Measurements from ENCODE around the gene KRT35.

KRT35 gene

DNA sequence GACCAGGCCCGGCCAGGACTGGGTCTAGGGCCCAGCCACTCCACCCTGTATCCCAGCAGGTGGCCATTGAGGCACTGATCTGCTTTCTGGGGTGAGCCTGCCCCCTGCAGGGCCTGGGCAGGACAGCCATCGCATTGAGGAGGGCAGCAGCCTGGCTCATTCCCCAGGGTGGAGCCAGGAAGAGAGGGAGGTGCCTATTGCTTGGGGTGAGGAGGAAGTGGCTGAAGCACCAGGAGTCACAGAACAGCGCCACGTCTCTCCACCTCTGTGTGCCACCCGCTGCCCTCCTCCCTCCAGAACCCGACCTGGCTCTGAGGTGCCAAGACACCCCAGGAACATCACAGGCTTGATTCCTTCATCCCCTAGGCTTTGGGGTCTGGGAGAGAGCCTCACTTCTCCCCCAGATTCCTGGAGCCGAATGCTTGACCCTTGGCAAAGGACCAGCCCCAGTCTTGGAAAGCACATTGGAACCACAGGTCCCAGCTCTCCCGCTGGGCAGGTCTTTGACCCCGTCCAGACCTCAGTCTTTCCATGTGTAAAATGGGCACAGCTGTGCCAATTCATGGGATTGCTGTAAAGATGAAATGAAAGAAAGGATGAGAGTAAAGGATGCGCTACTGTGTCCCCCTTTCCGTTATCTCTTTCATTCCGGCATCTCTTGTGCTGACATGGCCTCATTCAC lies 16.0 kb upstream of the KRT35 start:
- Histone ChIP-seq H3K27ac (ENCODE audit: low read length) (no peak overlapping the region), H3K9ac (ENCODE audit: low read depth, low read length) (no peak overlapping the region), H3K9me3 (ENCODE audit: insufficient read depth, low read depth, low read length) (no peaks in the 10 kb centered on the region), H3K4me3 (ENCODE audit: low read length) (no peak overlapping the region), H3K4me1 (ENCODE audit: insufficient read depth, low read length) (peaks cover 10% of the 10 kb centered on the region; the same call in 1 of the 2 replicates), H3K27me3 (ENCODE audit: insufficient read depth, low read length) (no peaks in the 10 kb centered on the region), H3K36me3 (ENCODE audit: insufficient read depth, low read depth, low read length) (no peaks in the 10 kb centered on the region)

- no peak overlapping the region for H3K27ac ChIP-seq (ENCODE audit: low read length)
- no peak overlapping the region for H3K9ac ChIP-seq (ENCODE audit: low read depth, low read length)
- H3K4me3 ChIP-seq (ENCODE audit: low read length) = no peak overlapping the region
- H3K36me3 ChIP-seq (ENCODE audit: insufficient read depth, low read depth, low read length) = no peaks in the 10 kb centered on the region
- no peaks in the 10 kb centered on the region for H3K9me3 ChIP-seq (ENCODE audit: insufficient read depth, low read depth, low read length)
- no peaks in the 10 kb centered on the region for H3K4me1 ChIP-seq (ENCODE audit: insufficient read depth, low read length)
- no peaks in the 10 kb centered on the region for H3K27me3 ChIP-seq (ENCODE audit: insufficient read depth, low read length)
Observed at GRCh38 chr17:41494524-41494923, 13.6 kb upstream of the KRT35 start.

GRCh38 chr17:41492771-41493170 lies 11.8 kb upstream of the KRT35 start:
- no peaks in the 10 kb centered on the region; the same call in 1 of the 2 replicates for H3K27me3 ChIP-seq (ENCODE audit: insufficient read depth, low read length)
- no peak overlapping the region for H3K9ac ChIP-seq (ENCODE audit: low read depth, low read length)
- H3K4me3 ChIP-seq (ENCODE audit: low read length) = no peak overlapping the region
- no peaks in the 10 kb centered on the region for H3K9me3 ChIP-seq (ENCODE audit: insufficient read depth, low read depth, low read length)
- H3K27ac ChIP-seq (ENCODE audit: low read length) = no peak overlapping the region
- H3K4me1 ChIP-seq (ENCODE audit: insufficient read depth, low read length) = no peaks in the 10 kb centered on the region
- H3K36me3 ChIP-seq (ENCODE audit: insufficient read depth, low read depth, low read length) = no peaks in the 10 kb centered on the region

DNA sequence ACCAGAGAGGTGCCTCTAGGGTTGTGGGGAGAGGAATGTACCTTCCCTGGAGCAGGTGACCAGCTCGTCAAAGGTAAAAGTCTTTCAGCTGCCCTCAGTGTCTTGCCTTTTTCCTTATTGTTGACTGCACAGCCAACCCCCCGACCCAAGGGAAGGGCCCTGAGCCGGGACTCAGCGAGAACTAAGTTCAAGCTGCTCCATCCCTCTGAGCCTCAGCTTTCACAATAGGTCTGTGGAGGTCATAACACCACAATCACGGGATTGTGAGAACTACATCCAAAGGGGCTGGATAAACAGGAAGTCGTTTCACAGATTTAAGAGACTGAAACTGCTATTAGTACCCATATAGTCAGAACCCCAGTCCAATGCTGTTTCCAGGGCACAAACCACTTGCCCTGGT lies 11.4 kb upstream of the KRT35 start:
- H3K9me3 ChIP-seq (ENCODE audit: insufficient read depth, low read depth, low read length) = no peaks in the 10 kb centered on the region
- H3K36me3 ChIP-seq (ENCODE audit: insufficient read depth, low read depth, low read length) = no peaks in the 10 kb centered on the region
- no peak overlapping the region for H3K27ac ChIP-seq (ENCODE audit: low read length)
- H3K27me3 ChIP-seq (ENCODE audit: insufficient read depth, low read length) = peaks cover 4% of the 10 kb centered on the region; the same call in 1 of the 2 replicates
- H3K9ac ChIP-seq (ENCODE audit: low read depth, low read length) = no peak overlapping the region
- H3K4me3 ChIP-seq (ENCODE audit: low read length) = no peak overlapping the region
- no peaks in the 10 kb centered on the region for H3K4me1 ChIP-seq (ENCODE audit: insufficient read depth, low read length)

DNA sequence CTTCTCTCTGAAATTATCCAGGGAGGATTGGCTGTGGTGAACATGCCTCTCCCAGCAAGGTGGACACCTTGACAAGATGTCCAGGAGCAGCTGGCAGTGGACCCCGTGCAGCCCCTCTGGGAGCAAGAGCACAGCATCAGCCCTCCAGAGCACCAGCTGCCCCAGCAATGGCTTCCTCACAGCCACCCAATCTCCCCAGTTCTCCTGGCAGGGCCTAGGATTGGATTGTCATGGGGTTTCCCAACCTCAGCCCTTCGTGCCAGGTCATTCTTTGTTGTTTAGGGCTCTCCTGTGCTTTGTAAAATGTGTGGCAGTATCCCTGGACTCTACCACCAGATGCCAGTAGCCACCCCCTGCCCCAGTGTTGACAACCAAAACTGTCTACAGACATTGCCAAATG lies 10.5 kb upstream of the KRT35 start:
- Histone ChIP-seq H3K9ac (ENCODE audit: low read depth, low read length) (no peak overlapping the region), H3K36me3 (ENCODE audit: insufficient read depth, low read depth, low read length) (no peaks in the 10 kb centered on the region), H3K9me3 (ENCODE audit: insufficient read depth, low read depth, low read length) (no peaks in the 10 kb centered on the region), H3K27me3 (ENCODE audit: insufficient read depth, low read length) (peaks cover 12% of the 10 kb centered on the region), H3K4me3 (ENCODE audit: low read length) (no peak overlapping the region), H3K27ac (ENCODE audit: low read length) (no peak overlapping the region), H3K4me1 (ENCODE audit: insufficient read depth, low read length) (no peaks in the 10 kb centered on the region)

DNA sequence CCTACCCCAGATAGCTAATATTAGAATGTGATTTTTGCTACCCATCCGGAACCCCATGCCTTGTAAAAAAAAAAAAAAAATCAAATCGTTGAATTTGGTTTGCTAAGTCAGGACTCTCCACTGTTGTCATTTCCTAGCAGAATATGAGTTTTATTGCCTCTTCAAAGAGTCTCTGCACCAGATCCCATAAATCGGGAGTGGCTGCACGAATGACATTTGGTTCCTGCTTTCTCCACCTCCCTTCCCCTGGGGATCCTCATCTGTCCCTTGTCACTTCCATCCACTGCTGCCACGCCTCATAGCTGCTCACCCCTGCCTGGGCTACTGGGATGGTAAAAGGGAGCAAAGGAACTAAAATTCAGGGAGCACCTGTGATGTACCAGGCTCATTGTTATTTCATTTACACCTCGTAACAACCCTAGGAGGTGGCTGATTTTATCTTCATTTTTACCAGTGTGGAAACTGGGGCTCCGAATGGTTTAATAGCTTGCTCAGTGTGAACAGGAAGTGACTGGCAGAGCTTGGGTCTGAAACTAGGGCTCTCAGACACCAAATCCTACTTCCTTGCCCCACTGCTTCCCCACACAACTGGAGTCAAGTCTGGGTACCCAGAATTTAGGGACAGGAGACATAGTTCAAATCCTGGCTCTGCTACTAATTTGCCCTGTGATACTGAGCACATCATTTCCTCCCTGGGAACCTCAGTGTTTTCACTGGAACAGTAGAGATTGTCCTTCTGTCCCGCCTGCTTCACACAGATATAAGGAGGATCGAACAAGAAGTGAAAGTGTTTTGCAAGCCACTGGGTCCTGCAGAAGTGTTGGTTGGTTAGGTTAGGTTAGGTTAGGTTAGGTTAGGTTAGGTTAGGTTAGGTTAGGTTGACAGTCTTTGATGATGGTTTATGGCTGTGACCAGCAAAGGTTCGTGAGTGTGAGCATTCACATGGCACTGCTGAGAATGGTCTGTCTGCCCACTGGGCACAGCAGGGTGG lies 9.3 kb upstream of the KRT35 start:
- Histone ChIP-seq H3K9me3 (ENCODE audit: insufficient read depth, low read depth, low read length) (no peaks in the 10 kb centered on the region), H3K9ac (ENCODE audit: low read depth, low read length) (no peak overlapping the region), H3K27me3 (ENCODE audit: insufficient read depth, low read length) (peaks cover 16% of the 10 kb centered on the region), H3K27ac (ENCODE audit: low read length) (no peak overlapping the region), H3K36me3 (ENCODE audit: insufficient read depth, low read depth, low read length) (no peaks in the 10 kb centered on the region), H3K4me3 (ENCODE audit: low read length) (no peak overlapping the region), H3K4me1 (ENCODE audit: insufficient read depth, low read length) (no peaks in the 10 kb centered on the region)

- Histone ChIP-seq H3K27me3 (ENCODE audit: insufficient read depth, low read length) (peaks cover 16% of the 10 kb centered on the region), H3K9ac (ENCODE audit: low read depth, low read length) (no peak within 1 kb of the TSS), H3K27ac (ENCODE audit: low read length) (no peak within 1 kb of the TSS), H3K4me1 (ENCODE audit: insufficient read depth, low read length) (no peaks in the 10 kb centered on the region), H3K36me3 (ENCODE audit: insufficient read depth, low read depth, low read length) (no peaks in the 10 kb centered on the region), H3K4me3 (ENCODE audit: low read length) (no peak within 1 kb of the TSS), H3K9me3 (ENCODE audit: insufficient read depth, low read depth, low read length) (no peaks in the 10 kb centered on the region)
Observed at GRCh38 chr17:41489531-41489930, 8.6 kb upstream of the KRT35 start, which contains the start of gene KRT36. Gene KRT36 (minus strand): TSS chr17:41489910. CDS start chr17:41489864, 46 bp downstream.

DNA sequence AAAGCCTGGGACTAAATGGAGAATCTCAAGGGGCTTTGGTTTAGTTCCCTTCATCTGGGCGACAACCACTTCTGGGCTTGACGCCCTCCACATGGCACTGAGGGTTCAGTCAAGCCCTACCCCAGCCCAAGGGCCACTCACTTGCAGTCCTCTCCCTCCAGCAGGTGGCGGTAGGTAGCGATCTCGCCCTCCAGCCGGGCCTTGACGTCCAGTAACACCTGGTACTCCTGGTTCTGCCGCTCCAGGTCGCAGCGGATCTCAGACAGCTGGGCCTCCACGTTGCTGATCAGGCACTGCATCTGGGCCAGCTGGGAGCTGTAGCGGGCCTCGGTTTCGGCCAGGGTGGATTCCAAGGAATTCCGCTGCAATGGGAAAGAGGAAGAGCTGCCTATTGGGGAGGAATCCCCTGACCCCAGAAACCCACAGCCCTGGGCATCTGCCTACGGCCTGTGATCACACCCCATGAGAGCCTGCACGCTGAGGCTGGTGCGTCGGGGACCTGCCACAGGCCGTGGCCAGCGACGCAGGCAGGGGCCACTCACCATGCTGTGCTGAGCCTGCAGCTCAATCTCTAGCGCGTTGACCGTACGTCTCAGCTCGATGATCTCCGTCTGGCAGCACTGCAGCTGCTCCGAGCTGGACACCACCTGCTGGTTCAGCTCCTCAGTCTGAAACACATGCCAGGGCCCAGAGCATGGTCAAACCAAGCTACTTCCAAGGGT lies 6.0 kb upstream of the KRT35 start:
- H3K27ac ChIP-seq (ENCODE audit: low read length) = no peak overlapping the region
- H3K9ac ChIP-seq (ENCODE audit: low read depth, low read length) = no peak overlapping the region
- no peaks in the 10 kb centered on the region for H3K9me3 ChIP-seq (ENCODE audit: insufficient read depth, low read depth, low read length)
- H3K36me3 ChIP-seq (ENCODE audit: insufficient read depth, low read depth, low read length) = no peaks in the 10 kb centered on the region
- H3K4me3 ChIP-seq (ENCODE audit: low read length) = no peak overlapping the region
- peaks cover 16% of the 10 kb centered on the region for H3K27me3 ChIP-seq (ENCODE audit: insufficient read depth, low read length)
- no peaks in the 10 kb centered on the region for H3K4me1 ChIP-seq (ENCODE audit: insufficient read depth, low read length)

DNA sequence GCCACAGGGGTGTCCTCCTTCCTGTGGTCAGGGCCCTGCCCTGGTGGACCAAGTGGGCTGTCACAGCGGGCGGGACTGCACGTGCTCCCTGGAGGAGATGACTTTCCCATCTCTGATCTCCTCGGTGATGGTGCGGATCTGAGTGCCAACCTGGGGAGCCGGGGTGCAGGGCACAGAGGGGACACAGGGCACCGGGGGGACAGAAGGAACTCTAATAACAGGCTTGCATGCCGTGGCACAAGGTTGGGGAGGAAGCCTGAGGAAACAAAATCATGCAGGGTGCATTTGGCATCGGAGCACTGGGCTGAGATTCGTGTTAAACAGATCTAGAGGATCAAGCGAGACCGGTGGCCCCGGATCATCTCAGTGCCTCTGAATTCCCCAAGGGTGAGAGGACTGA lies 5.4 kb upstream of the KRT35 start:
- Histone ChIP-seq H3K9ac (ENCODE audit: low read depth, low read length) (no peak overlapping the region), H3K27me3 (ENCODE audit: insufficient read depth, low read length) (peaks cover 16% of the 10 kb centered on the region), H3K4me1 (ENCODE audit: insufficient read depth, low read length) (no peaks in the 10 kb centered on the region), H3K9me3 (ENCODE audit: insufficient read depth, low read depth, low read length) (no peaks in the 10 kb centered on the region), H3K4me3 (ENCODE audit: low read length) (no peak overlapping the region), H3K36me3 (ENCODE audit: insufficient read depth, low read depth, low read length) (no peaks in the 10 kb centered on the region), H3K27ac (ENCODE audit: low read length) (no peak overlapping the region)

DNA sequence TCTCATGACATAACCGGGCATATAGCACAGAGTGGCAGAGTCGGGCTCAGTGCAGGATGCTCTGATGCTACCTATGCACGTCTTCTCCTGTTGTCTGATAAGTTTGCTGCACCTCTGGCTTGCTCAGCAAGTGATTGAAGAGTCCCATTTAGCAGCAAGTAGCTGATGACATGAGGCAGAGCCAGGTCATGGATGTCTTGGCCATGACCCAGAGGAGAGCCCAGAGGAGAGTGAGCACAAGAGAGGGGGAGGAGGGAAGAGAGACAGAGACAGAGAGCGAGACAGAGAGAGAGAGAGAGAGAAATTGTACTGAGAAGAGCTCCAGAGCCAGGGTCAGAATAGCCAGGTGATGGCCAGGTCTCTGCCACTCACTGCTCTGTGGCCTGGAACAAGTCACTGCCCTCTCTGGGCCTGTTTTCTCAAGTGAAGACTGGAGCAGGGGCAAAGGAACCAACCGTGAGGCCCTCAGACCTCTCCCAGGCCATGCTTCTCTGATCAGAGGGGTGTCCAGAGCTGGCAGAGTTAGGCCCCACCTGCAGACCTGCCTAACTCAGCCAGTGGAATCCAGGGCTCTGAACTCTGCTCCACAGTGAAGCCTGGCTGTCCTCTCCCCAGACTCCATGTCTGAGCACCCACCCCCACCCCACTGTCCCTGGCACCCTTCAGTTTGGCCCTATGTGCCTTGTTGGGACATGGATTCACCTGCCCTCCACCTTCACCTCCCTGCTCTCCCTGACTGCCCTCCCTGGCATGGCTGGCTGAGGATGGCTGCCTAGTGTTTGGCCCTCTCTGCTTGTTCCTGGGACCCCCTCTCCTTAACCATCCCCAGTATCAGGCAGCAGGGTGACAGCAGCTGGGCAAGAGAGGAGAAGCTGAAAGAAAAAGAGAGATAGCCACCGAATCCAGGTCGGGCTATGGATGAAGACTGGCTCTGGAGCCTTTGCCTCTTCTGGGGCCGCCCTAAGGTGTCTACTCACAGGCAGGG lies 4.3 kb upstream of the KRT35 start:
- H3K4me3 ChIP-seq (ENCODE audit: low read length) = no peak overlapping the region
- H3K27me3 ChIP-seq (ENCODE audit: insufficient read depth, low read length) = peaks cover 16% of the 10 kb centered on the region
- no peaks in the 10 kb centered on the region for H3K9me3 ChIP-seq (ENCODE audit: insufficient read depth, low read depth, low read length)
- no peaks in the 10 kb centered on the region for H3K4me1 ChIP-seq (ENCODE audit: insufficient read depth, low read length)
- no peaks in the 10 kb centered on the region for H3K36me3 ChIP-seq (ENCODE audit: insufficient read depth, low read depth, low read length)
- H3K27ac ChIP-seq (ENCODE audit: low read length) = no peak overlapping the region
- no peak overlapping the region for H3K9ac ChIP-seq (ENCODE audit: low read depth, low read length)

Data from iPS-20b (cell line).